HG03558 (cell line): ENCODE results near the gene TNK1.

Experiments
- ATAC-seq: cut with Tn5 transposase; IDR thresholded peaks from one replicate; pipeline ENCODE4 v1.9.1; 2021; ENCODE audit warnings: moderate number of reproducible peaks; ENCODE audit not compliant: unreplicated experiment; ENCODE audit errors: extremely low read depth

The TNK1 gene

DNA sequence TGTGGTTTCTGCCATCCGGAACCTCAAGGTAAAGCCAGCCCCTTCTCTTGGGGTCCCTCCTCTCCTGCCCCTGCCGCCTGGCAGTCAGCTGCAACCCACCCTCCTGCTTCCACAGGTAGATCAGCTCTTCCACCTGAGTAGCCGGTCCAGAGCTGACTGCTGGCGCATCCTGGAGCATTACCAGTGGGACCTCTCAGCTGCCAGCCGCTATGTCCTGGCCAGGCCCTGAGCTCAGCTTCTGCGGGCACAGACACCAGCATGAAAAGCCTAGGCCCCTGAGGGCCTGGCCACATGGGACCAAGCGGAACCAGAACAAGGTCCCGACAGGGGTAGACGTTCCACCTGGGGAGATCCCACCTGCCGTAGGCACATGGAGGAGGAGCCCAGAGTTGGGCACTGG is 8.0 kb downstream of the TNK1 start:
- ATAC-seq: no peak

- ATAC-seq: no peak
Measured at GRCh38 chr17:7389924-7390910, 9.3 kb downstream of the TNK1 start.

DNA sequence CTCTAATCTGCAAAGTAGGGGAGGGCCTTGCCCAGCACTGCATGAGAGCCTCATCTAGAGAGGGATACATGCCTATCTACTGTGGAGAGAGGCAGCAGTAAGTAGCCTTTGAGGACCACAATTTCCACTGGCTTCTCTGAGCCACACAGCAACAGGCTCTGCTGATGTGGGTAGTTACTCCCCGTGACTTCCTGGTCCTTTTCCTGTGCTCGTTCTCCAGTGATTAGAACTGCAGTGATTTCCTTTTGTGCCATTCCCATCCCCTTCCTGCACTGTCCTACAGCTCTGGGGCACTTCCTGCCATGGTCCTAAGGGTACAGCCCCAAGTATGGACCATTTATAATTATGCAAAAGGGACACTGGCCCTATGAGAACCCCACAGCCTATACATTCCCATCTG is 10.4 kb downstream of the TNK1 start:
- ATAC-seq: no peak

DNA sequence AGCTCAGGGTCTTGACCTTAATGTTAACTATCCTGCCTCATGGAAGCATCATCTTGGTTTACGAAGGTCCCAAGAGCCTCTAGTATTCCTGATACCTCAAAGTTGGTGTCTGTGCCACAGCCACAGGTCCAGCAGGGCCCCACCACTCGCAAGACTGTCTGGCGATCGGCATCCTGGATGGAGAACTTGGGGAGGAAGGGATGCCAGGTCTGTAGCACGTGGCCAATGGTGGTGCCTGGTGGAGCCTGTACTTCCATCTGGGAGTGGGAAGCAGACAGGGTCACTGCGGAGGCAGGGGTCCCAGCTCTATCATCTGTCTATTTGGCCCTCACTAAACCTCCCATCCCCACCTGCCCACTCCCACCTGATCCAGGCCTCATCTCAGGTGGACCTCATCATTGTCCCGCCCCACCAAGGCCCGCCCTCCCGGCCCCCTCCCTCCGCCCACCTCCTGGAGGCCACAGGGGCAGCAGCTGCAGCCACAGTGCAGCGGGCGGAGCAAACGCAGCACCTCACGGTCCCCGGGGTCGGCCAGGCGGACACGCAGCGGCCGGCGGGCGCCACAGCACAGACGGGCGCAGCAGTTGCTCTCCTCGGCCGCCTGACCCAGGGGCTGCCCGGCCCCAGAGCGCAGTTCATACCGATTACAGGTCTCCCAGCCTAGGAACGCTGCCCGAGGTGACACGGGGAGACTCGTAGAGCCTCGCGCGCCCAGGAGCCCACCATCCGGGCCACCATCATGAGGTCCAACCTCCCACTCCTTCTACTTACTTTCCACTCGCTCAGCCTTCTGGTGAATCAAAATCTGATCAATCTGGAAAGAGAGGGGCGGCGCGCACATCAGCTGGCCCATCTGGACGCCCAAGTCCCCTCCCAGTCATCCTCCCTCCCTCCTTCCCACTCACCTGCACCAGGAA is 12.1 kb downstream of the TNK1 start:
- no peak for ATAC-seq

- ATAC-seq: peak; percentile 13
Measured at GRCh38 chr17:7393613-7394451, 12.9 kb downstream of the TNK1 start.

GRCh38 chr17:7394452-7395191 is 13.7 kb downstream of the TNK1 start, which contains the start of gene PLSCR3:
Gene PLSCR3 (minus strand): TSS chr17:7394525. CDS start chr17:7394110, 415 bp downstream.
- ATAC-seq: peak; percentile 45

DNA sequence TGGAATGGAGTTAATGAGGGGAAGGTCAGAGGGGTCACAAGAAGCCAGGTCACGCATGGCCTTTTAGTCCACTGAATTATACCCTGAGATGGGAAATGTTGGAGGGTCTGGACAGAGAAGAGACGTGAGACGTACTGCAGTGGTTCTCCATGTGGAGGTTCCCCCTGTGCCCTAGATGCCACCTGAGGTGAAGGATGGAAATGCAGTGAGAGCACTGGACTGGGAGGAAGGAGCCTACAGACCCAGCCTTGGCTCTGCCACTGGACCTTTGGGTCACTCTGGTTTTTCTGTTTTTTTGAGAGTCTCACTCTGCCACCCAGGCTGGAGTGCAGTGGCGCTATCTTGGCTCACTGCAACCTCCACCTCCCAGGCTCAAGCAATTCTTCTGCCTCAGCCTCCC is 15.3 kb downstream of the TNK1 start:
- no peak for ATAC-seq

DNA sequence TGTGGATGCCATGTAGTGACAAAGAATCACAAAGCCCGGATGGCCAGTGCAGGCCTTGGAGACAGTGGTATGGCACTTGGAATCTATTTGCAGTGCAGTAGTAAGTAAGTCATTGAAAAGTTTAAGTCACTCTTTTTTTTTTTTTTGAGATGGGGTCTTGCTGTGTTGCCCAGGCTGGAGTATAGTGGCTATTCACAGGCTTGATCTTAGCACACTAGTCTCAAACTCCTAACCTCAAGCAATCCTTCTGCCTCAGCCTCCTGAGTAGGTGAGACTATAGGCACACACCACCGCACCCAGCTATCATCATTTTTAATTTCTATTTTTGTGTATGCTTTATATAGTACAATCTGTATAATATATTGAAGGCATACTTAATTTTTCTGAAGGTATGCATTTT is 17.7 kb downstream of the TNK1 start:
- ATAC-seq: no peak

- no peak for ATAC-seq
Measured at GRCh38 chr17:7403043-7403726, 22.3 kb downstream of the TNK1 start.

DNA sequence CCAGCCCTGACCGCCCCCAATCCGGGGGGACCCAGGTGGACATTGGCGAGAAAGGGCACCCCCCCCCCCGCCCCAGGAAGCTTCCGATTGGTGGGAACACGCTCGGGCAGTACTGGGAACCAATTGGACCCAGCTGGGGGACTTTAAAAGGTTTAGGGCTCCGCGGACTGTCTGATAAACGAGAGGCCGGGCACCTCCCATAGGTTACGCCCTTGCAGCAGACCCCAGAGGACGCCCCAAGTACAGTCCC is 22.8 kb downstream of the TNK1 start:
- no peak for ATAC-seq

DNA sequence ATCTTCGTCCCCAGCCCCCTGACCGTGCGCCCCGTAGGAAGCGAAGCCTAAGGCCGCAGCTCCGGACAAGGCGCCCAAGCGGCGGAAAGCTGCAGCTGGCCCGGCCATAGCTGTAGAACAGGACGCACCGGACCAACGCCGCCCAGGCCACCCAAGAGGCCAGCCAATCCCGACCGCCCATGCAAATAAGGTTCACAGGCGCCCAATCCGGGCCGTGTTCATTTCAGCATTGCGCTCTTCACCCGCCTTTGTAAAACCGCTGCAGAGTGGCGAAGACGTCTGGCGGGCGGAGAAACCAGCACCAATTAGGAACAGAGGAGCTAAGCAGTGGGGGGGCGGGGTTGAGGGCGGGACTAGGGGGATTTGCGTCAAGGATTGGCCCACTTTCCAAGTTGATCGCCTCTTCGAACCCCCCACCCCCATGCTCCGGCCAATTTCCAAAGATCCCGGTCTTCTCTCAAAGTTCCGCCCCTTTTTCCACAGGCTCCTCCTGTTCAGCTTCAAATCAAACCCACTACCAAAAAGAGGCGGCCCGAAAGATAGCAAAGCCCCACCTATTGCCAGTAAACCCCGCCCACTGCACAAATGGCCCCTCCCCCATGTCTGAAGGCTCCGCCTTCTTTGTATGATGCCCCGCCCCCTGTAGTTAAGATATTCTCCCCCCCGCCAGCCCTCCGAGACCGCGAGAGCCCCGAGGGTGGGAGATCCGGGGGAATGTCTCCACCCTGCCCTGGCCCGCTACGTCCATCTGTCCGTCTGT is 23.3 kb downstream of the TNK1 start, which contains the start of gene TMEM256:
TMEM256 (minus strand) TSS at position 121 of the 760 bp plus-strand sequence; CDS start at position 108, 13 bp downstream.
- ATAC-seq: peak; percentile 76

DNA sequence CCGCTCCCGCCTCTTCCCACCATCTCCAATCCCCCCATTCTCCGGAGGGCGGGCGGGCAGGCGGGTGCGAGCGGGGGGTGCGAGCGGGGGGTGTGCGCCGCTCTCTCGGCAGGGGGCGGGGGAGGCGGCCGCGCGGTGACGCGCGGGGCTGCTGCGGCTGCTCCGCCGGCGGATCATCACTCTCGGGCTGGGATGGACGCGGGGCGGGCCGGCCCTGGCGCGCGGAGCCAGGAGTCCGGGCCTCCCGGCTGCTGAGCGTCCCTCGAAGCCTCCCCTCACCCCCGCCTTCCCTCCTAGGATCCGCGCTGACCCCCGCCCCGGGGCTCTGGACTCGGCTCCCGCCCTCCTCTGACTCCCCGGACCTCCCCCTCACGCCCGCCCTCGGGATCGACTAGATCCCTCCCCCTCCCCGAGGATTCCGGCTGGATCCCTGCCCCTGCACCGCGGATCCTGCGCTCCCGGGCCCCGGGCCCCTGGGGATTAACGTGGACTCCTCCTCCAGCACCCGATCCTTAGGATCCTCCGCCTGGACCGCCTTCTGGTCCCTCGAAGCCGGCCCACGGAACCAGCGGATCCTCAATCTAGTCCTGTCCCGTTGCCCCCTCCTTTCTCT is 24.0 kb downstream of the TNK1 start:
- peak; percentile 2 for ATAC-seq

GRCh38 chr17:7405350-7406234 is 24.7 kb downstream of the TNK1 start:
- no peak for ATAC-seq

- no peak for ATAC-seq
Measured at GRCh38 chr17:7406235-7406825, 25.4 kb downstream of the TNK1 start.

DNA sequence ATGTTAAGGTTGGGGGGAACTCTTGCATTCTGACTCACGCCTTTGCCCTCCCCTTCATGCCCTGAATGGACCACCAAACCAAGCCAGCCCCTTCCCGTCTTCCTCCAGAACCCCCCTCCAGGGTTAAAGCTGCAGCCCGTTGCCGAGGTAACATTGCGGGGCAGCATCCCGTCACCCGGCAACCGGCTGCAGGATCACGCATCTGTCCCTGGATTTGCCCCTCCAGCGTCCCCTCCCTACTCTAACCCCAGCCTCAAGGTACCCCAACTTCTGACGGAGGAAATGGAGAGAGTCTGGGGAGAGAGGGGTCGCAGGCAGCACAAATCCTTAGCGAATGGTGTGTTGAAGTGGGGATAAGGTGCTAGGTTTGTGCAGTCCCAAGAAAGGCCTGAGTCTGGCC is 26.2 kb downstream of the TNK1 start:
- no peak for ATAC-seq

DNA sequence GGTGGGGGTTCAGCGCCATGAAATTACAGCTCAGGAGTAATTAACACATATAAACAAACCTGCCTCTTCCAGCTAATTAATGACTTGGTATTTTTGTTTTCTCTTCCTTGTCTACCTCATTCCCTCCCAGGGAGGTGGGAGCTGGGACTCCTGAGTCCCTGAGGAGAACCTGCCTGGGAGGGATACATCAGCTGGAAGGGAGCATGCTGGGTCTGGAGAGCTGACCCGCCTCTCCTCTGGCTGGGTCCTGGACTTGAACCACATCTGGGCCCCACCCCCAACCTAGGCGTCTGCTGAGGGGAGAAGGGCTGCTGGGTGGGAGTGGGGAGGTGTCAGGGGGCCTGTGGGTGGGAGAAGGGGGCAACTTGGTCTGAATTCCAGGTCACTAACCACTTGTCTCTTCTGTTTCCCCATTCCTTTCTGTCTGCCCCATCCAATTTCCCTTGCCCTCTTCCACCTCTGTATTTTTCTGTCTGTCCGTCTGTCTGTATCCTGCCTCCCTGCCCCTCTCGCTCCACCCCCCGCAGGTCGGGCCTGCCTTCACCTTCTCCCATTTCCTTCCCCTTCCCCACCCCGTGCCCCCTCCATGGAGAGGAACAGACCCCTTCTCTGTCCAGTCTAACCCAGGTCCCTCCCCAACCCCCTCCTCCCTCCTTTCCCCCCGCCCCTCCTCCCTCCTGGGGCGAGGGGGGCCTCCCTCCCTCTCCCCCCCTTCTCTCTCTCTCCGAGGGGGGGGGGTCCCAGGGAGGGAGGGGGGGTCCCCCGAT is 26.8 kb downstream of the TNK1 start, which contains the start of gene NLGN2:
NLGN2 (plus strand) TSS at position 361 of the 767 bp plus-strand sequence. CDS start 411 bp downstream, outside the sequence.
- no peak for ATAC-seq
